Ascending aorta (tissue), 2 donors: ENCODE measurements around the gene TSHZ1. TPM values are rescaled to one million over a fixed set of nuclear protein-coding genes. Genes with fewer than 3 reads are reported as not detected.
A peak's percentile ranks its signal among the peaks of the same experiment; 100 is the strongest.

ENCODE experiments used
- DNase-seq, 2 donors: peaks; one replicate each; pipeline ENCODE4 v3.0.0-alpha.2; 2019; ENCODE audit warnings: low spot score in 2 of 2
- H3K27ac ChIP-seq, 2 donors: fragments of 200-600 bp; sonication (generic); one replicate each; pipeline ENCODE4 v1.5.1; 2016 to 2017; ENCODE audit warnings: mild to moderate bottlenecking in 1 of 2
- H3K27me3 ChIP-seq: fragments of 200-600 bp; sonication (generic); one replicate; pipeline ENCODE4 v1.5.1; 2017
- H3K36me3 ChIP-seq, 2 donors: fragments of 200-600 bp; sonication (generic); one replicate each; pipeline ENCODE4 v1.5.1; 2016
- H3K4me1 ChIP-seq, 2 donors: fragments of 200-600 bp; sonication (generic); one replicate each; pipeline ENCODE4 v1.5.1; 2016 to 2017; ENCODE audit warnings: mild to moderate bottlenecking in 1 of 2
- H3K4me3 ChIP-seq, 2 donors: fragments of 200-600 bp; sonication (generic); one replicate each; pipeline ENCODE4 v1.5.1; 2016 to 2017; ENCODE audit warnings: mild to moderate bottlenecking in 1 of 2
- H3K9me3 ChIP-seq, 2 donors: fragments of 200-600 bp; sonication (generic); one replicate each; pipeline ENCODE4 v1.5.1; 2016
- CTCF ChIP-seq, 3 experiments: fragments of 200-600 bp in 2 of 3; fragments of 450-650 bp in 1 of 3; sonication (generic) in 2 of 3; IDR thresholded peaks; one replicate each; pipeline ENCODE4 v1.5.1; 2016 to 2019; ENCODE audit warnings: antibody characterized with exemption in 3 of 3, mild to moderate bottlenecking in 1 of 3, moderate library complexity in 1 of 3
- intact Hi-C: fragments of 100-400 bp; cut with DNase I; formaldehyde crosslinking; loops from one replicate; pipeline ENCODE4 v1.15.1; 2023
- total RNA-seq: library from RNA; depleted of rRNA; stranded (reverse); fragments of >200 nt; gene quantifications from one replicate; pipeline ENCODE4 v1.1.0, GENCODE V29; 2016

Gene TSHZ1
- total RNA-seq, 1 donor from 2014 or later, result 13.3 TPM

GRCh38 chr18:75287006-75287405 lies 76.4 kb downstream of the TSHZ1 start:
- no peaks in the 10 kb centered on the region for H3K9me3 ChIP-seq
- no peaks in the 10 kb centered on the region for H3K27me3 ChIP-seq
- intact Hi-C loops, result no loop called here
- no peak for TF ChIP-seq CTCF (IDR thresholded peaks at IDR 0.05)
- H3K4me3 ChIP-seq, result no peak overlapping the region
- H3K36me3 ChIP-seq, result peaks cover 20 to 35% of the 10 kb centered on the region in 2 donors
- DNase-seq, result no peak
- H3K27ac ChIP-seq, result no peak overlapping the region
- no peaks in the 10 kb centered on the region for H3K4me1 ChIP-seq

DNA sequence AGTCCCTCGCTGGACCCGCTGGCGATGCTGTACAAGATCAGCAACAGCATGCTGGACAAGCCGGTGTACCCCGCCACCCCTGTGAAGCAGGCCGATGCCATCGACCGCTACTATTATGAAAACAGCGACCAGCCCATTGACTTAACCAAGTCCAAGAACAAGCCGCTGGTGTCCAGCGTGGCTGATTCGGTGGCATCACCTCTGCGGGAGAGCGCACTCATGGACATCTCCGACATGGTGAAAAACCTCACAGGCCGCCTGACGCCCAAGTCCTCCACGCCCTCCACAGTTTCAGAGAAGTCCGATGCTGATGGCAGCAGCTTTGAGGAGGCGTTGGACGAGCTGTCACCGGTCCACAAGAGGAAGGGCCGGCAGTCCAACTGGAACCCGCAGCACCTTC lies 77.1 kb downstream of the TSHZ1 start:
- Histone ChIP-seq H3K9me3 (no peaks in the 10 kb centered on the region), H3K4me3 (no peak overlapping the region), H3K27ac (no peak overlapping the region), H3K36me3 (peaks cover 20 to 35% of the 10 kb centered on the region in 2 donors), H3K27me3 (no peaks in the 10 kb centered on the region), H3K4me1 (no peaks in the 10 kb centered on the region)
- TF ChIP-seq CTCF (IDR thresholded peaks at IDR 0.05), result no peak
- no peak for DNase-seq
- intact Hi-C loops, result no loop called here

- TF ChIP-seq CTCF (IDR thresholded peaks at IDR 0.05), result no peak
Observed at GRCh38 chr18:75289761-75290160, 79.2 kb downstream of the TSHZ1 start.

DNA sequence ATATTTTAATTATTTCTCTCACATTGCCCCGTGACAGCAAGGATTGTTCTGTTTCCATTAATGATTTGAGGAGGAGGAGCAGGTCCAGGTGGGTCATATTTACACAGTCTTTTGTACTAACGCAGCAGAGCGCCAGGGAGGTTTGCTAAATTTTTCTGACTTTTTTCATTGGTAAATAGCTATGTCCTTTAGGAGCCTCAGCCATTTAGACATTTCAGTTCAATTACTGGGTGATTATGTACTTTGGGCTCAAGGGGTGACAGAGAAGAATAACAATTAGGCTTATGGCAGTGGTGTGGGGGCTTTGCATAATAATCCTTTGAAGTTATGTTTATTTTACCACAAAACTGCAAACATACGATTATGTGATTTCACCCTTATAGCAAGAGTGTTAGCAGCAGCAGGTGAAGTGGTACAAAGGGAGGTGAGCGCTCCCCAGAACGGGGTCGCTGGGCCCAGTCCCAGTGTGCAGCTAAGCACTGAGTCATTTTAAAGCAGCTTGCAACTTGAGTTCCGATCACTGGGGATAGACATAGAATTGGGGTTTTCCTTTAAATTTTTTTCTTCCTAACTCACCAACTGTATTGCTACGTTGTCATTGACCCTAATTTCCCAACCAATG lies 80.3 kb downstream of the TSHZ1 start:
- no peaks in the 10 kb centered on the region for H3K9me3 ChIP-seq
- intact Hi-C loops, result no loop called here
- peak in 1 of 2 donors; percentile 7 for DNase-seq
- no peaks in the 10 kb centered on the region for H3K4me1 ChIP-seq
- no peaks in the 10 kb centered on the region for H3K27me3 ChIP-seq
- TF ChIP-seq CTCF (IDR thresholded peaks at IDR 0.05), result no peak
- H3K36me3 ChIP-seq, result peaks cover 12 to 23% of the 10 kb centered on the region in 2 donors
- no peak overlapping the region for H3K27ac ChIP-seq
- H3K4me3 ChIP-seq, result no peak overlapping the region

More at GRCh38 chr18:75289761-75290160, 79.2 kb downstream of the TSHZ1 start:
- no peak overlapping the region for H3K4me3 ChIP-seq
- no peak overlapping the region for H3K27ac ChIP-seq
- no peak for DNase-seq
- H3K36me3 ChIP-seq, result peaks cover 20 to 34% of the 10 kb centered on the region in 2 donors
- H3K27me3 ChIP-seq, result no peaks in the 10 kb centered on the region
- no peaks in the 10 kb centered on the region for H3K4me1 ChIP-seq
- no peaks in the 10 kb centered on the region for H3K9me3 ChIP-seq
- intact Hi-C loops, result no loop called here

DNA sequence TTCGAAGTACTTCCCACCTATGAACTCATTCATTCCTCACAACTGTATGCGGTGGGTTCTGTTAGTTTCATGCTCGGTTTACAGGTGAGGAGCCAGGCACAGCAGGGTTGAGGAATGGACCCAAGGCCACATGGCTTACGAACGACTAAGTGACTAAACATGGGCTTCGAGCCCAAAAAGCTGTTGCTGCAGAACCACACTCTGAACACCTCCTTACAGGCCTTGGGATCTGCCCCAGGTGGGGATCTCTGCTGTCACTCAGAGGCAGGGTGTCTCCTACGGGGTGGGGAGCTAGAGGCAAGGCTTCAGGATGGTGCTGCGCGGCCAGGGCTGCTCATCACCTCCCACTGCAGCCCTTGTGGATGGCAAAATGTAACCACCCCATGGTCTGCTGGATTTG lies 80.9 kb downstream of the TSHZ1 start:
- Histone ChIP-seq H3K9me3 (no peaks in the 10 kb centered on the region), H3K4me1 (no peaks in the 10 kb centered on the region), H3K27ac (no peak overlapping the region), H3K27me3 (no peaks in the 10 kb centered on the region), H3K4me3 (no peak overlapping the region), H3K36me3 (peaks cover 6 to 17% of the 10 kb centered on the region in 2 donors)
- intact Hi-C loops, result no loop called here
- no peak for TF ChIP-seq CTCF (IDR thresholded peaks at IDR 0.05)
- peak in 1 of 2 donors; percentile 54 for DNase-seq

DNA sequence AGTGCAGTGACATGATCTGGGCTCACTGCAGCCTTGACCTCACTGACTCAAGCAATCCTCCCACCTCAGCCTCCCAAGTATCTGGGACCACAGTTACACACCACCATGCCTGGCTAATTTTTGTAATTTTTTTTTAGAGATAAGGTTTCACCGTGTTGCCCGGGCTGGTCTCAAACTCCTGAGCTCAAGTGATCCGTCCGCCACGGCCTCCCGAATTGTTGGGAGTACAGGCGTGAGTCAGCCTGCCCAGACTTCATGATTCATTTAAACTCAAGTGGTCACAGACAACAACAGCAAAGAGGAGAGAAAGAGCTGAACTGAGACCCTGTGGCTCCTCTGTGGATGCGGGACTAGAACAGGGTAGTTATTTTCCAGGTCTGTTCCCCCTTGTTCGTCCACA lies 83.0 kb downstream of the TSHZ1 start:
- peak in 1 of 2 donors; percentile 38 for DNase-seq
- Histone ChIP-seq H3K27me3 (no peaks in the 10 kb centered on the region), H3K9me3 (no peaks in the 10 kb centered on the region), H3K4me1 (no peaks in the 10 kb centered on the region), H3K4me3 (no peak overlapping the region), H3K27ac (no peak overlapping the region), H3K36me3 (no peaks in the 10 kb centered on the region)
- no peak for TF ChIP-seq CTCF (IDR thresholded peaks at IDR 0.05)
- intact Hi-C loops, result no loop called here
